Natural killer cell (primary cell): ENCODE results near the gene RGSL1. TPM values are rescaled to one million over a fixed set of nuclear protein-coding genes. Genes with fewer than 3 reads are reported as not detected.
A peak's percentile ranks its signal among the peaks of the same experiment; 100 is the strongest.

Experiments
- ATAC-seq, 3 donors: fragments of 150-1000 bp in 2 of 3; fragments of 200-7000 bp in 1 of 3; cut with Tn5 transposase; 1 replicate in 1 of 3; 2 replicates in 2 of 3; pipeline ENCODE4 v1.10.0; 2021; ENCODE audit warnings: mild to moderate bottlenecking in 2 of 3, moderate library complexity in 2 of 3
- DNase-seq, 2 donors: peaks; one replicate each; pipeline versions ENCODE4 v3.0.0 to v3.0.0-alpha.2; 2013 to 2021; ENCODE audit warnings: mixed read lengths in 1 of 2
- H3K27ac ChIP-seq: one replicate; pipeline ENCODE4 v1.5.1; 2013; ENCODE audit warnings: mild to moderate bottlenecking, low read length
- H3K27me3 ChIP-seq: one replicate; pipeline ENCODE4 v1.6.1; 2013; ENCODE audit warnings: low read length; ENCODE audit not compliant: control insufficient read depth, insufficient read depth
- H3K36me3 ChIP-seq: one replicate; pipeline ENCODE4 v1.6.1; 2013; ENCODE audit warnings: low read length; ENCODE audit not compliant: control insufficient read depth, insufficient read depth
- H3K4me1 ChIP-seq: one replicate; pipeline ENCODE4 v1.6.1; 2013; ENCODE audit warnings: low read length; ENCODE audit not compliant: control insufficient read depth, insufficient read depth
- H3K4me3 ChIP-seq: one replicate; pipeline ENCODE4 v1.5.1; 2013; ENCODE audit warnings: low read length
- H3K9me3 ChIP-seq: one replicate; pipeline ENCODE4 v1.6.1; 2013; ENCODE audit warnings: low read length; ENCODE audit not compliant: control insufficient read depth, insufficient read depth
- H3K27ac Mint-ChIP-seq, 2 donors: one replicate each; pipeline ENCODE4 v1.8.0; 2022; ENCODE audit warnings: mild to moderate bottlenecking in 2 of 2, mixed read lengths in 2 of 2, moderate library complexity in 1 of 2
- H3K27me3 Mint-ChIP-seq, 2 donors: one replicate each; pipeline ENCODE4 v1.8.0; 2022; ENCODE audit warnings: low read depth in 2 of 2, mixed read lengths in 2 of 2
- H3K36me3 Mint-ChIP-seq: one replicate; pipeline ENCODE4 v1.8.0; 2022; ENCODE audit warnings: mixed read lengths
- H3K4me1 Mint-ChIP-seq, 2 donors: one replicate each; pipeline ENCODE4 v1.8.0; 2022; ENCODE audit warnings: mixed read lengths in 2 of 2
- H3K4me3 Mint-ChIP-seq: one replicate; pipeline ENCODE4 v1.8.0; 2022; ENCODE audit warnings: mild to moderate bottlenecking, moderate library complexity, mixed read lengths
- H3K9me3 Mint-ChIP-seq, 2 donors: one replicate each; pipeline ENCODE4 v1.8.0; 2022; ENCODE audit warnings: mixed read lengths in 2 of 2
- WGBS: methylation state at CpG from one replicate; pipeline ENCODE4 v1.1.7; 2013; ENCODE audit warnings: missing lambda C conversion rate; ENCODE audit not compliant: insufficient coverage; 5-methylcytosine and 5-hydroxymethylcytosine counted together
- intact Hi-C: fragments of 100-400 bp; cut with micrococcal nuclease; formaldehyde crosslinking; loops from one replicate; pipeline ENCODE4 v1.14.2; 2022
- total RNA-seq, 4 donors: library from RNA; stranded (reverse); fragments of 120-200 nt in 1 of 4; gene quantifications; one replicate each; pipeline versions ENCODE4 v1.2.3 to v1.2.4, GENCODE V29; 2013 to 2022
- TF ChIP-seq, protein P1 (sequence below): fragments of 200-600 bp; IDR thresholded peaks from one replicate; pipeline ENCODE4 v1.8.0; 2022; ENCODE audit warnings: antibody characterized with exemption

Gene RGSL1
- total RNA-seq, 3 donors from 2014 or later (not counting 1 experiment from before 2014, with no cell fraction given), result not detected

DNA sequence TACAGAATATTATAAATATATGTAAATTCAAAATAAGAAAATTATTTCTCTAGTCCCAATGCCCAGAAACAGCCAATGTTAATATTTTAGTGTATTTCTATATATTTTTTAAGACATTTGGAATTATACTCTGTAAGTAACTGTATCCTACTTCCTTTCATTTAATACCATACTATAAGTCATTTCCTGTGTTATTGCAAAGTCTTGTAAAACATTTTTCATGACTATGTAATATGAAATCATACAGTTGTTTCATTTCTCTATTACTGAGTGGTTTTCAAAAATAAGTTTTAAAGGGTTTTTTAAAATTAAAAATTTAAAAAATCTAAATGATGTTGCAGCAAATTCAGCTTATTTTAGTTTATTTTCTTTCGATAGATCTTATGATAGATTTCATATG lies 137.1 kb downstream of the RGSL1 start:
- no peak overlapping the region for H3K27ac ChIP-seq
- no peak overlapping the region for H3K27ac Mint-ChIP-seq

DNA sequence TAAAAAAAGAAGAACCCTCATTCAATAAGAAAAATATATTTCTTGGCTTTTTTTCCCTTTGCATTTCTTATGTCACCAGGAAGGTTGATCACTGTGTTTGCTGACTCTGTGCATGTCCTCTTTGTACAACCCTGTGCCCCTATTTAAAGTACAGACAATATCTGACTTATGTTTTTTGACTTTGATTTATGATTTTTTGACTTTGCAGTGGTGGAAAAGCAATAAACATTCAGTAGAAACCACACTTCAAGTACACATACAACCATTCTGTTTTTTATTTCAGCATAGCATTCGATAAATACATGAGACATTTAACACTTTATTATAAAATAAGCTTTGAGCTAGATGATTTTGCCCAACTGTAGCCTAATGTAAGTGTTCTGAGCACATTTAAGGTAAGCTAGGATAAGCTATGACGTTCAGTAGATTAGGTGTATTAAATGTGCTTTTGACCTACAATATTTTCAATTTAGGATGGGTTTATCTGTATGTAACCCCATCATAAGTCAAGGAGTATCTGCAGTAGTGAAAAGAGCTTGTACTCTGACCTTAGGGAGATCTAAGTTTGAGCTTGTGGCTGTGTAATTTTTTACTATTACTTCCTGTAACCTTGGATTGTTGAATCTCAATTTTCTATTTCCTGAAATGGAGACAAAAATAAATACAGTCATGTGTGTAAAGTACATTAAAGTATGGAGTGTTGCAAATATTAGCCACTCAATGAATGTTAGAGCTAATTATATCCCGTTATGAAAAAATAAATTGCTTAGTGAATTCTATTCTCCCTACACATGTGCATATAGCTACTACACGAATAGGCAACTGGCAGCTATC lies 137.9 kb downstream of the RGSL1 start:
- intact Hi-C loops, result loop anchor here (2.0 kb wide), 1 partner anchor 251 kb away; the partner anchor contains the start of gene DHX9
- Mint-ChIP-seq H3K27me3 (no peaks in the 10 kb centered on the region), H3K9me3 (no peaks in the 10 kb centered on the region), H3K4me3 (peak overlapping the region; percentile 99), H3K27ac (peak overlapping the region; percentile 99), H3K4me1 (peaks cover 57 to 62% of the 10 kb centered on the region in 2 donors), H3K36me3 (peaks cover 14% of the 10 kb centered on the region)
- TF ChIP-seq, protein P1, sequence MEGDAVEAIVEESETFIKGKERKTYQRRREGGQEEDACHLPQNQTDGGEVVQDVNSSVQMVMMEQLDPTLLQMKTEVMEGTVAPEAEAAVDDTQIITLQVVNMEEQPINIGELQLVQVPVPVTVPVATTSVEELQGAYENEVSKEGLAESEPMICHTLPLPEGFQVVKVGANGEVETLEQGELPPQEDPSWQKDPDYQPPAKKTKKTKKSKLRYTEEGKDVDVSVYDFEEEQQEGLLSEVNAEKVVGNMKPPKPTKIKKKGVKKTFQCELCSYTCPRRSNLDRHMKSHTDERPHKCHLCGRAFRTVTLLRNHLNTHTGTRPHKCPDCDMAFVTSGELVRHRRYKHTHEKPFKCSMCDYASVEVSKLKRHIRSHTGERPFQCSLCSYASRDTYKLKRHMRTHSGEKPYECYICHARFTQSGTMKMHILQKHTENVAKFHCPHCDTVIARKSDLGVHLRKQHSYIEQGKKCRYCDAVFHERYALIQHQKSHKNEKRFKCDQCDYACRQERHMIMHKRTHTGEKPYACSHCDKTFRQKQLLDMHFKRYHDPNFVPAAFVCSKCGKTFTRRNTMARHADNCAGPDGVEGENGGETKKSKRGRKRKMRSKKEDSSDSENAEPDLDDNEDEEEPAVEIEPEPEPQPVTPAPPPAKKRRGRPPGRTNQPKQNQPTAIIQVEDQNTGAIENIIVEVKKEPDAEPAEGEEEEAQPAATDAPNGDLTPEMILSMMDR, result no peak
- ATAC-seq (peak in 2 of 3 donors; percentile 11 to 12), DNase-seq (no peak)
- H3K4me1 ChIP-seq, result peaks cover 19% of the 10 kb centered on the region
- H3K36me3 ChIP-seq, result peaks cover 8% of the 10 kb centered on the region
- no peaks in the 10 kb centered on the region for H3K27me3 ChIP-seq
- H3K9me3 ChIP-seq, result no peaks in the 10 kb centered on the region
- peak overlapping the region; percentile 99 for H3K27ac ChIP-seq
- WGBS, result 32% methylated on average over 2 of the region's 4 CpGs
- H3K4me3 ChIP-seq, result peak overlapping the region; percentile 98

More for the DNA sequence above, 137.1 kb downstream of the RGSL1 start:
- peaks cover 13% of the 10 kb centered on the region for H3K36me3 ChIP-seq
- H3K4me1 Mint-ChIP-seq, result peaks cover 62 to 67% of the 10 kb centered on the region in 2 donors
- H3K27me3 Mint-ChIP-seq, result no peaks in the 10 kb centered on the region
- peak overlapping the region; percentile 99 for H3K4me3 Mint-ChIP-seq
- no peaks in the 10 kb centered on the region for H3K9me3 ChIP-seq
- peaks cover 16% of the 10 kb centered on the region for H3K36me3 Mint-ChIP-seq
- H3K4me1 ChIP-seq, result peaks cover 19% of the 10 kb centered on the region
- H3K9me3 Mint-ChIP-seq, result no peaks in the 10 kb centered on the region
- TF ChIP-seq, protein P1, result no peak
- no CpG with 5 or more reads among the region's 1 CpG for WGBS
- H3K4me3 ChIP-seq, result no peak overlapping the region
- ATAC-seq (no peak), DNase-seq (no peak)
- H3K27me3 ChIP-seq, result no peaks in the 10 kb centered on the region
- intact Hi-C loops, result no loop called here

DNA sequence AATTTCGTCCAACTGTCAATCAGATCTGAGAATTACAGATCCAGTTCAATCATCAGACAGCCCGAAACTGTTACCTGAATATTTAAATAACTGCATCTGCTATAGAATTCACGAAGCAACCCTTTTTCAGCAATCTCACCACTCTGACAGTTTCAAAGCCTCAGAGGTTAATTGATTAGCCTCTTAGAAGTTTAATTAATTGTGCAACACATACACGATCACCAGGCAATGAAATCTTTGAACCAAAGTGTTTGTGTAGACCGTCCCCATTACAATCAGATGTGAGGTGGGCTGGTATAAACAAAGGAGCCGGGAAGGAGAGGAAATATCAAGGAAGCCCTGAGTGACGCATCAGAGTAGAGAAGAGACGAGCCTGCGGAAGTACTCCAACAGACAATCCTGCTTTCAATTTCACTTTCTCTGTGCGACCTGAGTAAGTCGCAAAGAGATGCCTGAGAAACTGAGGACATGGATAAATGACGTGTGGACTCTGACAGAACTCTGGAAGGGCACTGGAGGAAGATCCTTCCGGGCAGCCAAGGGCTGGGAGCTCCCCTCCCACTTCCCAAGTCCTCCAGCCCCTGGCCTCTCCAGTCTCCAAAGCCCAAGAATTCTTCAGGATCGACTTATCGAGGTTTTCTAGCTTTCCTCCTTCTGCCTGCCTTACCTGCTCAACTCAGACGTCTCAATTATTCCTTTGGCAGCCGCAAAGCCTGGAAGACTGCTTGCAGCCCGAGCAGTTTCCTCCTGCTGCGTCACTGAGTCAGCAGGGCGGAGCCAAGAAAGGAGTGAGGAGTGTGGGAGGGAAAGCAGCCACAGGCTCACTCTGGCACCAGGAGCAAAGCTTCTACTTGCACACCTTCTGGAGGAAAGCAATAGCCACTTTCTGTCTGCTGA lies 138.8 kb downstream of the RGSL1 start, which contains the start of gene RNASEL:
RNASEL (minus strand) TSS at position 757 of the 897 bp plus-strand sequence. CDS start 2,450 bp downstream, outside the sequence.
- H3K27ac Mint-ChIP-seq, result peak within 1 kb of the TSS; percentile 99
- peaks cover 19% of the 10 kb centered on the region for H3K4me1 ChIP-seq
- H3K27me3 Mint-ChIP-seq, result peaks cover 0 to 7% of the 10 kb centered on the region in 2 donors
- DNase-seq (peak; percentile 42 to 85), ATAC-seq (peak; percentile 90 to 93 (median 91))
- TF ChIP-seq, protein P1, result no peak
- 4% methylated on average over 19 of the region's 20 CpGs for WGBS
- H3K4me1 Mint-ChIP-seq, result peaks cover 48 to 54% of the 10 kb centered on the region in 2 donors
- intact Hi-C loops, result loop anchor here (2.0 kb wide), 1 partner anchor 250 kb away; the partner anchor contains the start of gene DHX9
- no peaks in the 10 kb centered on the region for H3K9me3 ChIP-seq
- H3K4me3 ChIP-seq, result peak within 1 kb of the TSS; percentile 98
- peaks cover 8% of the 10 kb centered on the region for H3K36me3 Mint-ChIP-seq
- peak within 1 kb of the TSS; percentile 99 for H3K27ac ChIP-seq
- peaks cover 5% of the 10 kb centered on the region for H3K36me3 ChIP-seq
- peak within 1 kb of the TSS; percentile 99 for H3K4me3 Mint-ChIP-seq
- H3K9me3 Mint-ChIP-seq, result no peaks in the 10 kb centered on the region
- H3K27me3 ChIP-seq, result no peaks in the 10 kb centered on the region
